ENCODE results near the gene NSUN6. TPM values are rescaled to one million over a fixed set of nuclear protein-coding genes. Genes with fewer than 3 reads are reported as not detected.

The NSUN6 gene
- total RNA-seq, 3 donors from 2014 or later, result 11.8 to 28.4 (median 18.0) TPM

- Histone ChIP-seq H3K9me3 (peaks cover 3 to 4% of the 10 kb centered on the region in 2 donors), H3K4me1 (no peaks in the 10 kb centered on the region), H3K27me3 (no peaks in the 10 kb centered on the region), H3K4me3 (no peak overlapping the region), H3K36me3 (no peaks in the 10 kb centered on the region), H3K27ac (no peak overlapping the region)
- intact Hi-C loops (cut with DNase I; ENCODE audit: low total_unique reads), result no loop called here
- TF ChIP-seq POLR2AphosphoS5 (IDR thresholded peaks at IDR 0.05) (no peak), POLR2A (IDR thresholded peaks at IDR 0.05) (no peak), CTCF (IDR thresholded peaks at IDR 0.05) (no peak)
- no peak for DNase-seq (ENCODE audit: low spot score in 2 of 2)
Observed at GRCh38 chr10:18551473-18551872, 99.9 kb downstream of the NSUN6 start.

- H3K4me3 ChIP-seq, result no peak overlapping the region
- no peak for DNase-seq (ENCODE audit: low spot score in 2 of 2)
- TF ChIP-seq POLR2A (IDR thresholded peaks at IDR 0.05) (no peak), CTCF (IDR thresholded peaks at IDR 0.05) (no peak), POLR2AphosphoS5 (IDR thresholded peaks at IDR 0.05) (no peak)
- no peaks in the 10 kb centered on the region for H3K27me3 ChIP-seq
- no peak overlapping the region for H3K27ac ChIP-seq
- no peaks in the 10 kb centered on the region for H3K36me3 ChIP-seq
- intact Hi-C loops (cut with DNase I; ENCODE audit: low total_unique reads), result no loop called here
- no peaks in the 10 kb centered on the region for H3K9me3 ChIP-seq
- no peaks in the 10 kb centered on the region for H3K4me1 ChIP-seq
Observed at GRCh38 chr10:18549105-18549504, 102.3 kb downstream of the NSUN6 start.

- Histone ChIP-seq H3K9me3 (no peaks in the 10 kb centered on the region), H3K4me1 (no peaks in the 10 kb centered on the region), H3K4me3 (no peak overlapping the region), H3K27me3 (no peaks in the 10 kb centered on the region), H3K27ac (no peak overlapping the region), H3K36me3 (no peaks in the 10 kb centered on the region)
- intact Hi-C loops (cut with DNase I; ENCODE audit: low total_unique reads), result no loop called here
- TF ChIP-seq CTCF (IDR thresholded peaks at IDR 0.05) (no peak), POLR2A (IDR thresholded peaks at IDR 0.05) (no peak), POLR2AphosphoS5 (IDR thresholded peaks at IDR 0.05) (no peak)
- DNase-seq (ENCODE audit: low spot score in 2 of 2), result no peak
Observed at GRCh38 chr10:18545621-18546305, 105.6 kb downstream of the NSUN6 start.

GRCh38 chr10:18542832-18543231, 108.6 kb downstream of the NSUN6 start:
- DNase-seq (ENCODE audit: low spot score in 2 of 2), result no peak
- no peaks in the 10 kb centered on the region for H3K27me3 ChIP-seq
- H3K4me3 ChIP-seq, result no peak overlapping the region
- no peak overlapping the region for H3K27ac ChIP-seq
- no peaks in the 10 kb centered on the region for H3K36me3 ChIP-seq
- no peaks in the 10 kb centered on the region for H3K4me1 ChIP-seq
- TF ChIP-seq POLR2A (IDR thresholded peaks at IDR 0.05) (no peak), POLR2AphosphoS5 (IDR thresholded peaks at IDR 0.05) (no peak), CTCF (IDR thresholded peaks at IDR 0.05) (no peak)
- no peaks in the 10 kb centered on the region for H3K9me3 ChIP-seq
- intact Hi-C loops (cut with DNase I; ENCODE audit: low total_unique reads), result no loop called here

GRCh38 chr10:18540195-18540594, 111.2 kb downstream of the NSUN6 start:
- no peaks in the 10 kb centered on the region for H3K4me1 ChIP-seq
- H3K27me3 ChIP-seq, result no peaks in the 10 kb centered on the region
- H3K36me3 ChIP-seq, result no peaks in the 10 kb centered on the region

More at GRCh38 chr10:18540195-18540594, 111.2 kb downstream of the NSUN6 start:
- Histone ChIP-seq H3K27ac (no peak overlapping the region), H3K4me3 (no peak overlapping the region), H3K9me3 (no peaks in the 10 kb centered on the region)
- intact Hi-C loops (cut with DNase I; ENCODE audit: low total_unique reads), result no loop called here
- no peak for DNase-seq (ENCODE audit: low spot score in 2 of 2)
- no peak for TF ChIP-seq CTCF (IDR thresholded peaks at IDR 0.05)
- no peak for TF ChIP-seq POLR2AphosphoS5 (IDR thresholded peaks at IDR 0.05)
- TF ChIP-seq POLR2A (IDR thresholded peaks at IDR 0.05), result no peak
